ENCODE data around the gene PARP15.

- TF ChIP-seq, protein P1, sequence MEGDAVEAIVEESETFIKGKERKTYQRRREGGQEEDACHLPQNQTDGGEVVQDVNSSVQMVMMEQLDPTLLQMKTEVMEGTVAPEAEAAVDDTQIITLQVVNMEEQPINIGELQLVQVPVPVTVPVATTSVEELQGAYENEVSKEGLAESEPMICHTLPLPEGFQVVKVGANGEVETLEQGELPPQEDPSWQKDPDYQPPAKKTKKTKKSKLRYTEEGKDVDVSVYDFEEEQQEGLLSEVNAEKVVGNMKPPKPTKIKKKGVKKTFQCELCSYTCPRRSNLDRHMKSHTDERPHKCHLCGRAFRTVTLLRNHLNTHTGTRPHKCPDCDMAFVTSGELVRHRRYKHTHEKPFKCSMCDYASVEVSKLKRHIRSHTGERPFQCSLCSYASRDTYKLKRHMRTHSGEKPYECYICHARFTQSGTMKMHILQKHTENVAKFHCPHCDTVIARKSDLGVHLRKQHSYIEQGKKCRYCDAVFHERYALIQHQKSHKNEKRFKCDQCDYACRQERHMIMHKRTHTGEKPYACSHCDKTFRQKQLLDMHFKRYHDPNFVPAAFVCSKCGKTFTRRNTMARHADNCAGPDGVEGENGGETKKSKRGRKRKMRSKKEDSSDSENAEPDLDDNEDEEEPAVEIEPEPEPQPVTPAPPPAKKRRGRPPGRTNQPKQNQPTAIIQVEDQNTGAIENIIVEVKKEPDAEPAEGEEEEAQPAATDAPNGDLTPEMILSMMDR (IDR thresholded peaks at IDR 0.05): peak in 3 of 6 experiments; percentile 18 to 28 (median 23)
- TF ChIP-seq POLR2A (IDR thresholded peaks at IDR 0.05): peak; percentile 44 to 69
These were observed 103.2 kb downstream of the PARP15 start, which contains the start of gene PARP14 for GRCh38 chr3:122680475-122681283.

All from adrenal gland (tissue), 5 donors.